Peyer's patch (tissue), 4 donors: Measurements from ENCODE around the gene UGGT1. TPM values are rescaled to one million over a fixed set of nuclear protein-coding genes. Genes with fewer than 3 reads are reported as not detected.

Source experiments
- DNase-seq, 3 donors: peaks; one replicate each; pipeline ENCODE4 v3.0.0-alpha.2; 2017 to 2019
- H3K27ac ChIP-seq, 4 donors: fragments of 200-600 bp; sonication (generic); one replicate each; pipeline ENCODE4 v1.5.1; 2016 to 2019
- H3K27me3 ChIP-seq, 2 donors: fragments of 200-600 bp; sonication (generic); one replicate each; pipeline ENCODE4 v1.5.1; 2019
- H3K36me3 ChIP-seq, 3 donors: fragments of 200-600 bp; sonication (generic); one replicate each; pipeline ENCODE4 v1.5.1; 2016 to 2019
- H3K4me1 ChIP-seq, 4 donors: fragments of 200-600 bp; sonication (generic); one replicate each; pipeline ENCODE4 v1.5.1; 2016 to 2019
- H3K4me3 ChIP-seq, 4 donors: fragments of 200-600 bp; sonication (generic); 1 replicate in 3 of 4; 2 replicates in 1 of 4; pipeline ENCODE4 v1.5.1; 2016 to 2019; ENCODE audit warnings: mild to moderate bottlenecking in 1 of 4
- H3K9me3 ChIP-seq, 4 donors: fragments of 200-600 bp; sonication (generic); one replicate each; pipeline ENCODE4 v1.5.1; 2016 to 2019; ENCODE audit warnings: mild to moderate bottlenecking in 1 of 4
- CTCF ChIP-seq, 6 experiments: fragments of 450-650 bp in 4 of 6; fragments of 200-600 bp in 2 of 6; sonication (generic) in 1 of 6; IDR thresholded peaks; one replicate each; pipeline ENCODE4 v1.5.1; 2017 to 2019; ENCODE audit warnings: antibody characterized with exemption in 6 of 6, mild to moderate bottlenecking in 3 of 6, moderate library complexity in 1 of 6
- POLR2A ChIP-seq, 2 donors: fragments of 450-650 bp; IDR thresholded peaks; one replicate each; pipeline ENCODE4 v1.5.1; 2017; ENCODE audit warnings: antibody characterized with exemption in 2 of 2, mild to moderate bottlenecking in 2 of 2, moderate library complexity in 2 of 2
- total RNA-seq, 4 donors: library from RNA; depleted of rRNA; stranded (reverse); fragments of >200 nt; gene quantifications; one replicate each; pipeline ENCODE4 v1.1.0, GENCODE V29; 2016

UGGT1 gene
- total RNA-seq, 4 donors from 2014 or later: 40.8 to 65.3 (median 57.3) TPM

- no peak overlapping the region for H3K4me3 ChIP-seq
- no peaks in the 10 kb centered on the region for H3K27me3 ChIP-seq
- no peak for TF ChIP-seq CTCF (IDR thresholded peaks at IDR 0.05)
- no peak for TF ChIP-seq POLR2A (IDR thresholded peaks at IDR 0.05)
- H3K9me3 ChIP-seq: no peaks in the 10 kb centered on the region
- no peak overlapping the region for H3K27ac ChIP-seq
- DNase-seq: no peak
- H3K4me1 ChIP-seq: no peaks in the 10 kb centered on the region
- peaks cover 0 to 60% (median 0%) of the 10 kb centered on the region in 3 donors for H3K36me3 ChIP-seq
Observed at GRCh38 chr2:128145651-128146050, 54.7 kb downstream of the UGGT1 start.

- H3K36me3 ChIP-seq: peaks cover 0 to 69% (median 0%) of the 10 kb centered on the region in 3 donors
- no peak for DNase-seq
- H3K4me3 ChIP-seq: no peak overlapping the region
- no peaks in the 10 kb centered on the region for H3K27me3 ChIP-seq
- no peak for TF ChIP-seq POLR2A (IDR thresholded peaks at IDR 0.05)
- TF ChIP-seq CTCF (IDR thresholded peaks at IDR 0.05): no peak
- H3K9me3 ChIP-seq: no peaks in the 10 kb centered on the region
- no peak overlapping the region for H3K27ac ChIP-seq
- H3K4me1 ChIP-seq: no peaks in the 10 kb centered on the region
Observed at GRCh38 chr2:128153786-128154185, 62.8 kb downstream of the UGGT1 start.

GRCh38 chr2:128154225-128154624 is 63.2 kb downstream of the UGGT1 start:
- TF ChIP-seq CTCF (IDR thresholded peaks at IDR 0.05) (no peak), POLR2A (IDR thresholded peaks at IDR 0.05) (no peak)
- no peak overlapping the region for H3K27ac ChIP-seq
- no peaks in the 10 kb centered on the region for H3K27me3 ChIP-seq
- no peaks in the 10 kb centered on the region for H3K4me1 ChIP-seq
- H3K4me3 ChIP-seq: no peak overlapping the region
- no peak for DNase-seq
- H3K36me3 ChIP-seq: peaks cover 0 to 68% (median 0%) of the 10 kb centered on the region in 3 donors
- no peaks in the 10 kb centered on the region for H3K9me3 ChIP-seq

- Histone ChIP-seq H3K4me3 (no peak overlapping the region), H3K27ac (no peak overlapping the region), H3K27me3 (no peaks in the 10 kb centered on the region), H3K4me1 (no peaks in the 10 kb centered on the region), H3K9me3 (no peaks in the 10 kb centered on the region), H3K36me3 (peaks cover 0 to 68% (median 0%) of the 10 kb centered on the region in 3 donors)
- TF ChIP-seq POLR2A (IDR thresholded peaks at IDR 0.05) (no peak), CTCF (IDR thresholded peaks at IDR 0.05) (no peak)
- no peak for DNase-seq
Observed at GRCh38 chr2:128155970-128156369, 65.0 kb downstream of the UGGT1 start.

- TF ChIP-seq CTCF (IDR thresholded peaks at IDR 0.05) (no peak), POLR2A (IDR thresholded peaks at IDR 0.05) (no peak)
- peaks cover 0 to 68% (median 0%) of the 10 kb centered on the region in 3 donors for H3K36me3 ChIP-seq
Observed at GRCh38 chr2:128156812-128157211, 65.8 kb downstream of the UGGT1 start.

GRCh38 chr2:128157644-128158043 is 66.6 kb downstream of the UGGT1 start:
- no peaks in the 10 kb centered on the region for H3K9me3 ChIP-seq
- H3K36me3 ChIP-seq: peaks cover 0 to 68% (median 0%) of the 10 kb centered on the region in 3 donors
- H3K4me1 ChIP-seq: no peaks in the 10 kb centered on the region
- no peaks in the 10 kb centered on the region for H3K27me3 ChIP-seq
- H3K4me3 ChIP-seq: no peak overlapping the region
- TF ChIP-seq POLR2A (IDR thresholded peaks at IDR 0.05): no peak
- no peak for TF ChIP-seq CTCF (IDR thresholded peaks at IDR 0.05)
- no peak overlapping the region for H3K27ac ChIP-seq
- DNase-seq: no peak

More at GRCh38 chr2:128156812-128157211, 65.8 kb downstream of the UGGT1 start:
- no peaks in the 10 kb centered on the region for H3K27me3 ChIP-seq
- H3K9me3 ChIP-seq: no peaks in the 10 kb centered on the region
- no peaks in the 10 kb centered on the region for H3K4me1 ChIP-seq
- no peak for DNase-seq
- no peak overlapping the region for H3K4me3 ChIP-seq
- H3K27ac ChIP-seq: no peak overlapping the region
